Ishikawa (cell line): ENCODE results near the gene ZNF677.

Source experiments
- CEBPB ChIP-seq: IDR thresholded peaks from 2 replicates; pipeline ENCODE4 v1.6.1; 2012
- CREB1 ChIP-seq: IDR thresholded peaks from 2 replicates; pipeline ENCODE4 v1.6.1; 2012; ENCODE audit warnings: low read depth
- EGR1 ChIP-seq: IDR thresholded peaks from 2 replicates; pipeline ENCODE4 v1.6.1; 2012
- EP300 ChIP-seq: IDR thresholded peaks from 2 replicates; pipeline ENCODE4 v1.6.1; 2012; ENCODE audit warnings: borderline replicate concordance
- FOXM1 ChIP-seq: IDR thresholded peaks from 2 replicates; pipeline ENCODE4 v1.6.1; 2012; ENCODE audit warnings: low read depth, borderline replicate concordance
- MAX ChIP-seq: IDR thresholded peaks from 2 replicates; pipeline ENCODE4 v1.6.1; 2012
- NFIC ChIP-seq: IDR thresholded peaks from 2 replicates; pipeline ENCODE4 v1.6.1; 2012
- RAD21 ChIP-seq: IDR thresholded peaks from 2 replicates; pipeline ENCODE4 v1.6.1; 2012; ENCODE audit warnings: low read depth
- REST ChIP-seq: IDR thresholded peaks from 2 replicates; pipeline ENCODE4 v1.6.1; 2012; ENCODE audit warnings: low read depth, mild to moderate bottlenecking
- TAF1 ChIP-seq: IDR thresholded peaks from 2 replicates; pipeline ENCODE4 v1.6.1; 2012; ENCODE audit warnings: low read depth, mild to moderate bottlenecking
- TCF12 ChIP-seq: IDR thresholded peaks from 2 replicates; pipeline ENCODE4 v1.6.1; 2012; ENCODE audit warnings: low read depth
- TEAD4 ChIP-seq: IDR thresholded peaks from 2 replicates; pipeline ENCODE4 v1.6.1; 2012
- USF1 ChIP-seq: IDR thresholded peaks from 2 replicates; pipeline ENCODE4 v1.6.1; 2012
- YY1 ChIP-seq: IDR thresholded peaks from 2 replicates; pipeline ENCODE4 v1.6.1; 2012; ENCODE audit warnings: low read depth
- ZBTB7A ChIP-seq: IDR thresholded peaks from 2 replicates; pipeline ENCODE4 v1.6.1; 2012; ENCODE audit warnings: low read depth

The ZNF677 gene

GRCh38 chr19:53254411-53255341 lies at the start of gene ZNF677:
Gene ZNF677 (minus strand): TSS chr19:53254873. CDS start chr19:53251550, 3,323 bp downstream.
- TF ChIP-seq USF1 (no peak), TAF1 (no peak), CREB1 (no peak), RAD21 (no peak), EGR1 (no peak), ZBTB7A (no peak), NFIC (no peak), MAX (no peak), TCF12 (no peak), EP300 (no peak), REST (no peak), YY1 (no peak), TEAD4 (no peak), CEBPB (no peak), FOXM1 (no peak)

- TF ChIP-seq TCF12 = 0 out of 2 replicates have a peak, but pooled peaks have one; percentile 16
- no peak for TF ChIP-seq REST
- TF ChIP-seq TEAD4 = no peak
- no peak for TF ChIP-seq NFIC
- no peak for TF ChIP-seq TAF1
- no peak for TF ChIP-seq CREB1
- no peak for TF ChIP-seq USF1
These were observed 40.2 kb upstream of the ZNF677 start for GRCh38 chr19:53294786-53295441.

- TF ChIP-seq NFIC (no peak), ZBTB7A (no peak), USF1 (no peak), TCF12 (no peak), REST (no peak), FOXM1 (no peak), TAF1 (no peak), CREB1 (no peak), CEBPB (no peak), TEAD4 (no peak), YY1 (no peak), EP300 (no peak), EGR1 (no peak), MAX (no peak), RAD21 (no peak)
These were observed 36.3 kb upstream of the ZNF677 start for GRCh38 chr19:53290758-53291549.
